ENCODE results near the gene NPFFR2.
"Not testable (repeated sequence)": the region's sequence is repeated elsewhere in the genome, so short reads cannot be mapped to it uniquely, and the experiment has no call there.

Gene NPFFR2

DNA sequence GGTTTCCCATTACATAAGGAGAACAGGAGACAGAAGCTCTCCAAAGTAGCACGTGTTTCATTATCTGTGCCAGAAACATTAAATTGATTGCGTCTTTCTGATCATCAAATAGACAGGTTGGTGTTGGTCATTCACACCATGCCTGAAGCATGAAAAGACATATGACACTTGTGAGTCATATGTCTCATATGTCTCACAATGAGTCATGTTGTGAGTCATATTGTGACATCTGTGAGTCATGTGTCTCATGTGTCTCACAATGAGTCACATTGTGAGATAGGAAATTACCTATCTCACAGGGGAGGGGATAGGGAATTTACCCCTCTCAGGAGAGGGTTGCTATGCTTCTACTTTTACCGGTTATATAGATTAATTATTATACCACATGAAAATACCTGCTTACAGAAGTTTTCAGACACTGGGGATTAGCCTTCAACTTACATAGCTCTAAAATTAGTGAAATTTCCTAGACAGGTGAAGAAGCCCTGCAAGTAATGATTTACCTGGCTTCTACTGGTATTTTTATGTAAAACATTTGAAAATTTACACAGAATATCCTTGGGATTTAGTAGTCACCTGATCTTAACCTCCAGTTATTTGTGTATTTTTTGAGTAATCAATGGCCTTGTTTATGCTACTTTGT lies 80.8 kb downstream of the NPFFR2 start:
- no peak for DNase-seq

DNA sequence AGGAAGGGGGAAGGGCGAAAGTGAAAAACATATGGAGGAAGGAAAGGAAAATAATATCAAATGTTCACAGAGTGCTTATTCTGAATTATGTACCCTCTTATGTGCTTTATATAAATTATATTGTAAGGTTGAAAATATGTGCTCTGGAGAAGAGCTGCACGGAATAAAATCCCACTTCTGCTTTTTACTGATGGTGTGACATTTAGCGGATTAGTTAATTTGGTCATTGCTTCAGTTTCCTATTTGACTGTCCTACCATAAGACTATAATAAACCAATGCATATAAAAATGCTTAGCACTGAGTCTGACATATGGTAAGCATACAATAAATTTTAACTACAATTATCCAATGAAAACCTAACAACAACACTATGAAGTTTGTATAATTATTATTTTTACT lies 86.2 kb downstream of the NPFFR2 start:
- DNase-seq, result no peak

DNA sequence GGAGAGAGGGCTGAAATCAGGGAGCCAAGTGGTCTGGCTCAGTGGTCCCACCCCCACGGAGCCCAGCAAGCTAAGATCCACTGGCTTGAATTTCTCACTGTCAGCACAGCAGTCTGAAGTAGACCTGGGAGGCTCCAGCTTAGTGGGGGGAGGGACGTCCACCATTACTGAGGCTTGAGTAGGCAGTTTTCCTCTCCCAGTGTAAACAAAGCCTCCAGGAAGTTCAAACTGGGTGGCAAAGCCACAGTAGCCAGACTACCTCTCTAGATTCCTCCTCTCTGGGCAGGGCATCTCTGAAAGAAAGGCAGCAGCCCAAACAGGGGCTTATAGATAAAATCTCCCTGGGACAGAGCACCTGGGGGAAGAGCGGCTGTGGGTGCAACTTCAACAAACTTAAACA lies 88.1 kb downstream of the NPFFR2 start:
- no peak for DNase-seq

DNA sequence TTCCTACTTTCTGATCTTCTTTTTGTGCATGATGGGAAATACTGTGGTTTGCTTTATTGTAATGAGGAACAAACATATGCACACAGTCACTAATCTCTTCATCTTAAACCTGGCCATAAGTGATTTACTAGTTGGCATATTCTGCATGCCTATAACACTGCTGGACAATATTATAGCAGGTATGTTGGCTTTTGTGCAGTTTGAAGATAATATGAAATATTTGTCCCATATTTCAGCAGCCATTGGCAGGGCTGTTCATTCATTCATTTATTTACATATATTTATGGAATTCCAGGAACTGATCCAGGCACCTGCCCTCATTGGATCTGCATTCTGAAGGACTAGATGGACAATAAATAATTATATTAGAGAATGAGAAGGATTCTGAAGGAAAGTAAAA lies 96.9 kb downstream of the NPFFR2 start:
- DNase-seq, result no peak

DNA sequence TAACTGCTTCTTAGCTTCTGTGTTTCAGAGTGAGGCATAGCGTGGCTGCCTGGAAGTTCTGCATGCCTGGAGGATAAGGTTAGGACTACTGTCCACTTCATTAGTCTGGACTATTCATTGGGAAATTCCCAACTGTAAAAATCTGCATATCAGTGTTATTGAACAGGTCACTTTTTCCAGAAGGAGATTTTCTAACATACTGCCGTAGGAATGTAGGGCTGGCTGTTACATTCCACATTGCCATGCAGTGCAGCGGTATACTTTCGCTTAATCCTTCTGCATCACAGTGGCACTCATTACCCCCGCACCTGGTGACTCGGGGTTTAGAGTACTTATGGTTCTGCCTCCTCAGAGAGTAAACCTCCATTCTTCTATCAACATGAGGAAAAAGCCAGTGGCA lies 104.6 kb downstream of the NPFFR2 start:
- no peak for DNase-seq

DNA sequence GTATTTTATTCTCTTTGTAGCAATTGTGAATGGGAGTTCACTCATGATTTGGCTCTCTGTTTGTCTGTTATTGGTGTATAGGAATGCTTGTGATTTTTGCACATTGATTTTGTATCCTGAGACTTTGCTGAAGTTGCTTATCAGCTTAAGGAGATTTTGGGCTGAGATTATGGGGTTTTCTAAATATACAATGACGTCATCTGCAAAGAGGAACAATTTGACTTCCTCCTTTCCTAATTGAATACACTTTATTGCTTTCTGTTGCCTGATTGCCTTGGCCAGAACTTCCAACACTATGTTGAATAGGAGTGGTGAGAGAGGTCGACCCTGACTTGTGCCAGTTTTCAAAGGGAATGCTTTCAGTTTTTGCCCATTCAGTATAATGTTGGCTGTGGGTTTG lies 108.2 kb downstream of the NPFFR2 start:
- DNase-seq, result not testable (repeated sequence)

DNA sequence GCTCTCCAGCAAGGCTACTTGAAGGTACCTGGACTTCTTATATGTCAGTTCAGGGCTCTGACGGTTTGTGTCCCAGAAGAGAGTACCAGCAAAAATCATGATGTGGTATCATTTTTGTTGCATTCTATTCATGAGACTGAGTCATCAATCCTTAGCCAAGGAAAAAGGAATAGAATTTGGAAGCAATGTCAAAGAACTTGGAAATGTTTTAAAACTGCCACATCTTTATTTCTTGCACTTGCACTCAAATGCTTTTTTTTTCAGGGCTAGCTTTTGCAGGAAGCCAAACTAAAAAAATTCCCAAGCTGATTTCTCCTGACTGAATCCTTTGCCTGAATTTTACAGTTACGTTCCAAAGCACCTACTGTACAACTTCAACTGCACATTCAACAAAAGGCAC lies 112.4 kb downstream of the NPFFR2 start:
- DNase-seq, result no peak

DNA sequence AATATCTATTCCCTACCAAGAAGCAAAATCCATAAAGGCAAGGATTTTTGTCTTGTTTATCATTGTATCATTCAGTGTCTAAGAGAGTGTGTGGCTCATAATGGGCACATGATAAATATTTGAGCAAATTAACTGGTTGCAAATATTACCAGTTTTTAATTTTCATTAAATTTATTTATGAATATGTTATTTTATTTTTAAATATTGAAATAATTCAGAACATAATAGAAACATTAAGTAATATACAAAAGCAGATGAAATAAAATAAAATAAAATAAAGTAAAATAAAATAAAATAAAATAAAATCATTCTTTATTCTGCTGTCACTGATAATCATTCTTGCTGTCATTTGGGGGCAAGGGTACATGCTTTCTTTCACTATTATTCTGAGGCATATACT lies 120.9 kb downstream of the NPFFR2 start:
- DNase-seq, result no peak

DNA sequence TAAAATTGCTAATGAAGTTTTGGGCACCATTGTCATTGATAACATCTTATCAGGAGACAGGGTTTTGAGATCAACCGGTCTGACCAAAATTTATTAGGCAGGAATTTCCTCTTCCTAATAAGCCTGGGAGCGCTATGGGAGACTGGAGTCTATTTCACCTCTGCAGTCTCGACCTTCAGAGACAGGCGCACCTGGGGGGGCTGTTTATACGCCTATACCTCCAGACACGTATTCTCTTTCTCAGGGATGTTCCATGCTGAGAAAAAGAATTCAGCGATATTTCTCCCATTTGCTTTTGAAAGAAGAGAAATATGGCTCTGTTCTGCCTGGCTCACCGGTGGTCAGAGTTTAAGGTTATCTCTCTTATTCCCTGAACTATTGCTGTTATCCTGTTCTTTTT lies 121.8 kb downstream of the NPFFR2 start:
- DNase-seq, result not testable (repeated sequence)

DNA sequence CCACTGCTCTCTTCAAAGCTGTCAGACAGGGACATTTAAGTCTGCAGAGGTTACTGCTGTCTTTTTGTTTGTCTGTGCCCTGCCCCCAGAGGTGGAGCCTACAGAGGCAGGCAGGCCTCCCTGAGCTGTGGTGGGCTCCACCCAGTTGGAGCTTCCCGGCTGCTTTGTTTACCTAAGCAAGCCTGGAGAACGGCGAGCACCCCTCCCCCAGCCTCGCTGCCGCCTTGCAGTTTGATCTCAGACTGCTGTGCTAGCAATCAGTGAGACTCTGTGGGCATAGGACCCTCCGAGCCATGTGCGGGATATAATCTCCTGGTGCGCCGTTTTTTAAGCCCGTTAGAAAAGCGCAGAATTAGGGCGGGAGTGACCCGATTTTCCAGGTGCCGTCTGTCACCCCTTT lies 137.5 kb downstream of the NPFFR2 start:
- not testable (repeated sequence) for DNase-seq

DNA sequence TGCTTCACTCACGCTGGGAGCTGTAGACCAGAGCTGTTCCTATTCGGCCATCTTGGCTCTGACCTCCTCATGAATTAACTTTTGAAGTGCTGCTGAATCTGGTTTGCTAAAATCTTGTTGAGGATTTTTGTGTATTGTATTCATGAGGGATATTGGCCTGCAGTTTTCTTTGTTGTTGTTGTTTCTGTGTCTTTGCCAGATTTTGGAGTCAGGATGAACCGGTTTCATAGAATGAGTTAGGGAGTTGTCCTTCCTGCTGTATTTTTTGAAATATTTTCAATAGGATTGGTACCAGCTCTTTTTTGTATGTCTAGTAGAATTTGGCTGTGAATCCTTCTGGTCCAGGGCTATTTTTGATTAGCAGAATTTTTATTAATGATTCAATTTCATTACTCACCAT lies 138.1 kb downstream of the NPFFR2 start:
- no peak for DNase-seq

DNA sequence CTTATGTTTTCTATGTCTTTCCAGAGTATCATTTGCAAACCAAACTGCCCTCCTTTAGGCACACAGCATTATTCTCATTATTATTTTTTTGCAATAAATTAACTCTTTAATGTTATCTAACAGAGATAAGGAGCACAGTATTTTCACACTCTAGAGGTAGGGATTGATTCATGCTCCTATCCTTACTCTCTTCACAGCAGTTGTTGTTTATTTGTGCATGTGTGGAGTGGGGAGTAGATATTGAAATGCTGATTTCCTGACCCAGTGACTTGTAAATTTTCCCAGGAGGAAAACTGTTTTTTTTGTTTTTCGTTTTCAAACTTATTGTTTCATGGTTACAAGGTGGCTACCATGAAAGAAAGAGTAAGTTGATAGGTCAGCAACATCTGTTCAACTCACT lies 140.0 kb downstream of the NPFFR2 start:
- DNase-seq, result no peak

DNA sequence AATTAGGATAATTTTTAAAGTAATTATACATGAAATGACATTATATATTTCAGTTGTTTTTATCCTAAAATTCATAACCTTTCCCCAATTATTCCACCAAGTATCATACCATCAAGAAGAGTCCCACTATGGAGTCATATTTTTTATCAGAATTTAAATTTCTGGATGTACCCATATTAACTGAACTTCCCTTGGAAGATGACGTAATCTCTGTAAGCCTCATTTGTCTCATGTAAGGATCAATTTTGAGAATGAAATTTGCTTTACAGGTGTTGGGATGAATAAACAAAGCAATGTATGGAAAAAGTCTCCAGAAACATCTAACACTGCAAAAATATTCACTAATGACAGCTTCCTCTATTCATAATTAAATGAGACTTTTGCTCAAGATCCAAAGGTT lies 147.5 kb downstream of the NPFFR2 start:
- no peak for DNase-seq

DNA sequence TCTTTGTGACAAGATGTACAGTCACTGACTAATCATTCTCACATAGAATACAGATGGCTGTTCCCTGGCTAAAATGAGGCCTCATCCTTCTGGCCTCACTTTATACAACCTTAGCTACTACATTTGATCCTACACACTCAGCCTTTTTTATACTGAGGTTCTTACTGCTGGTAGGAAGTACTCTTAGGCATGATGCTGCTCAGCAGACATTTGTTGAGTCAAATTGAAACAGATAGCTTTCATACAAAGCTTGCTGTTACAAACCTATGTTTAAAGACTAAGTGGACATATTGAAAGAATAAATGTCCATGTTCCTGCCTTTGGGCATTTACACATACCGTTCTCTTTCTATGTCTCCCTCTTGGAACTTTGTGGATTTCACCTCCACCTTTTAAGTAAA lies 154.9 kb downstream of the NPFFR2 start:
- no peak for DNase-seq

DNA sequence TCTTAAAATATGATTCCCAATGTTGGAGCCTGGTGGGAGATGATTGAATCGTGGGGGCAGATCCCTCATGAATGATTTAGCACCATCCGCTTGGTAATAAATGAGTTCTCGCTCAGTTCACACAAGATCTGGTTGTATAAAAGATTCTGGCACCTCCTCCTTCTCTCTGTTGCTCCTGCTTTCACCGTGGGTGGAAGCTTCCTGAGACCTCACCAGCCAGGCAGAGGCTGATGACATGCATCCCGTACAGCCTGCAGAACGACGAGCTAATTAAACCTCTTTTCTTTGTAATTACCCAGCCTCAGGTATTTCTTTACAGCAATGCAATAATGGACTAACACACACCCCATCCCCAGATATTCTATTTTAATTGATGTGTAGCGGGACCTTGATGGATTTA lies 162.2 kb downstream of the NPFFR2 start:
- no peak for DNase-seq

DNA sequence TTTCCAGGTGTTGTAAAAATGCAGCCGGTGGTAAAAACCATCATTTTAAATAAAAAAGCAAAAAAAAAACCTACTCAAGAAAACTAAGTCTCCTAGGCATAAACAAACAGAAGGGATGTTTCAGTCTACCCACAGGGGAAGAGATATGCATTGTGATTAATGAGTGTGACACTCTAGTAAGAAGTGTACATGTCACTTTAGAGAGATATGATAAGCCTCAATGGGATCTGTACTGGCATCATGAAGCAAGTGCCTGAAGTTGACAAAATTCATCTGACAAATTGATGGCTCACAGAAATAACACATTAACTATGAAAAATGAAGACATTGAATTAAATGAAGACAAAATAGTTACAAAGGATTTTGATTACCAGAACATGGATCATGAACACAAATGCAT lies 162.7 kb downstream of the NPFFR2 start:
- no peak for DNase-seq

All from activated CD4-positive, alpha-beta T cell treated with anti-CD3 and anti-CD28 coated beads for 4 hours (primary cell).